H1 (cell line): ENCODE measurements around the gene MUC5B. TPM values are rescaled to one million over a fixed set of nuclear protein-coding genes. Genes with fewer than 3 reads are reported as not detected.

Source experiments
- FOSL1 ChIP-seq: IDR thresholded peaks from 2 replicates; pipeline ENCODE4 v1.6.1; 2011; ENCODE audit warnings: mild to moderate bottlenecking, low read depth, low read length, moderate library complexity; ENCODE audit not compliant: insufficient read depth
- PHF8 ChIP-seq: fragments of 200-600 bp; sonication (generic); conservative IDR thresholded peaks from 2 replicates; pipeline ENCODE4 v1.7.1; 2012; ENCODE audit warnings: low read depth, mild to moderate bottlenecking, inconsistent platforms, low read length, moderate library complexity
- polyA plus RNA-seq, 7 experiments: library from polyadenylated mRNA; depleted of rRNA in 3 of 7; stranded (reverse) in 5 of 7; unstranded in 2 of 7; fragments of >200 nt in 5 of 7; fragments of 200-250 nt in 2 of 7; gene quantifications; 1 replicate in 5 of 7; 2 replicates in 1 of 7; 4 replicates in 1 of 7; pipeline versions ENCODE4 v1.2.1 to v1.2.3, GENCODE V29; 2011 to 2013; ENCODE audit warnings: missing spikeins in 2 of 7, mixed read lengths in 2 of 7
- total RNA-seq: library from RNA; stranded (reverse); fragmentation: NEBNext Ultra II Directional; extraction: Animal tissue kit (Norgen Biotek cat#: 25700); gene quantifications from 2 replicates; pipeline ENCODE4 v1.2.1, GENCODE V29; 2021

The MUC5B gene
- total and polyA plus RNA-seq, 2 of the 8 experiments (the other 6 are each of a cell fraction or from before 2014, with no cell fraction given), result 0.02 to 0.03 TPM

DNA sequence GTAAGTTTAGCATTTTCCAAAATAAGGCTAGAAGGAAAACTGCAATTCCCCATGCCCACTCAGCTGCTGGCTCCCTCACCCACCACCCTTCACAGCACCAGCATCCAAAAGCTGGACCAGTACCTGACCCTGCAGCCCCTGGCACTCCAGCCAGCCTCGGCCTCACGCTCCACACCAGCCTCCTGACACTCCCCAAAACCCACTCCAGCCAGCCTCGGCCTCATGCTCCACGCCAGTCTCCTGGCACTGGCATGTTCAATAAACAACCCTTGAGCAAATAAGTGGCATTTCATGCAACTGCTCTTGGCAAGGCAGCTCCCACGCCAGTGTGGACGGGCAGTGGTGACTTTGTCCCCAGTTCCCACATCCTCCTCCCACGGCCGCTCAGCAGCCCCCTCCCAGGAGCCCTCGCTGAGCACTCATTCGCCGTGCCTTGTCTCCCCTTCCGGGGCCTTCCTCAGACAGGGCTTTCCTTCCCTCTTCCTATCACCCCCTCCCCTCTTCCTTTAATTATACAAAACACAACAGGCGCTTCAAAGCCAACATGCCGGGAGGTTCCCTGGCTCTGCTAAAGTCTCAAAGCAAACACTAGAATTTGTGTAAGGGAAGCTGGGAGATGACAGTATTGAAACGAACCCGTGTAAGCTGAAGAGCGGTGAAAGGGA lies 79.7 kb downstream of the MUC5B start (continued):
- no peak for TF ChIP-seq FOSL1
- TF ChIP-seq PHF8, result no peak
